Caco-2 (cell line): ENCODE results near the gene FREM3. TPM values are rescaled to one million over a fixed set of nuclear protein-coding genes. Genes with fewer than 3 reads are reported as not detected.

Source experiments
- BruUV-seq: library from RNA; stranded (reverse); fragments of 400-500 nt; replicated peaks from 2 replicates; lab custom pipeline; 2021; lab: Mats Ljungman, UMichigan
- CTCF ChIA-PET: fragments of 300-600 bp; sonication (Branson Sonifier 250); formaldehyde crosslinking; loops from one replicate; lab custom pipeline; 2022; ENCODE audit warnings: antibody characterized with exemption; lab: Charles Lee
- POLR2A ChIA-PET: fragments of 300-600 bp; sonication (Branson Sonifier 250); formaldehyde crosslinking; loops from one replicate; lab custom pipeline; 2022; ENCODE audit warnings: antibody characterized with exemption; lab: Charles Lee
- DNase-seq, 2 experiments: peaks; one replicate each; pipeline versions ENCODE4 v3.0.0 to v3.0.0-alpha.2; 2020 to 2022
- H3K27me3 ChIP-seq: replicated peaks from 2 replicates; pipeline ENCODE4 v1.6.0; 2011; ENCODE audit warnings: low read length; ENCODE audit not compliant: control insufficient read depth, insufficient read depth
- H3K36me3 ChIP-seq: 2 replicates; pipeline ENCODE4 v1.5.1; 2011; ENCODE audit warnings: low read length; ENCODE audit not compliant: control insufficient read depth, insufficient read depth
- H3K4me1 ChIP-seq: fragments of 250-450 bp; sonication (Bioruptor Pico); 2 replicates; pipeline ENCODE4 v1.5.1; 2020; ENCODE audit warnings: mild to moderate bottlenecking
- H3K4me3 ChIP-seq: 2 replicates; pipeline ENCODE4 v1.5.1; 2011; ENCODE audit warnings: low read depth, mild to moderate bottlenecking, control low read depth, low read length
- H3K9me3 ChIP-seq: fragments of 250-450 bp; sonication (Bioruptor Pico); 2 replicates; pipeline ENCODE4 v1.5.1; 2020; ENCODE audit warnings: mild to moderate bottlenecking, moderate library complexity
- H3K27ac Mint-ChIP-seq: one replicate; pipeline ENCODE4 v1.8.0; 2022; ENCODE audit warnings: mixed read lengths; ENCODE audit not compliant: unreplicated experiment
- H3K27me3 Mint-ChIP-seq: one replicate; pipeline ENCODE4 v1.8.0; 2022; ENCODE audit warnings: mixed read lengths; ENCODE audit not compliant: insufficient read depth, unreplicated experiment
- H3K36me3 Mint-ChIP-seq: one replicate; pipeline ENCODE4 v1.8.0; 2022; ENCODE audit warnings: mild to moderate bottlenecking, mixed read lengths; ENCODE audit not compliant: insufficient read depth, unreplicated experiment
- H3K4me1 Mint-ChIP-seq: one replicate; pipeline ENCODE4 v1.8.0; 2022; ENCODE audit warnings: low read depth, mixed read lengths; ENCODE audit not compliant: unreplicated experiment
- H3K4me3 Mint-ChIP-seq: one replicate; pipeline ENCODE4 v1.8.0; 2022; ENCODE audit warnings: mild to moderate bottlenecking, moderate library complexity, mixed read lengths; ENCODE audit not compliant: unreplicated experiment
- H3K9me3 Mint-ChIP-seq: one replicate; pipeline ENCODE4 v1.8.0; 2022; ENCODE audit warnings: mixed read lengths; ENCODE audit not compliant: unreplicated experiment
- intact Hi-C: fragments of 100-400 bp; cut with micrococcal nuclease; formaldehyde crosslinking; loops from one replicate; pipeline ENCODE4 v1.10.0; 2022; ENCODE audit not compliant: unreplicated experiment
- total RNA-seq: library from RNA; stranded (reverse); gene quantifications from 2 replicates; pipeline ENCODE4 v1.2.3, GENCODE V29; 2022
- TF ChIP-seq, protein P1 (sequence below), 2 experiments: fragments of 200-600 bp in 1 of 2; IDR thresholded peaks; 1 replicate in 1 of 2; 2 replicates in 1 of 2; pipeline versions ENCODE4 v1.5.1 to v1.8.0; 2011 to 2022; ENCODE audit warnings: antibody characterized with exemption in 1 of 2, control low read depth in 1 of 2, inconsistent platforms in 1 of 2, low read depth in 1 of 2, low read length in 1 of 2, mild to moderate bottlenecking in 1 of 2, moderate library complexity in 1 of 2; ENCODE audit not compliant: insufficient read depth in 1 of 2, severe bottlenecking in 1 of 2, unreplicated experiment in 1 of 2

The FREM3 gene
- total RNA-seq, 1 experiment from 2014 or later, result not detected

GRCh38 chr4:143667461-143667860, 33.0 kb downstream of the FREM3 start:
- DNase-seq, result no peak
- ChIA-PET POLR2A (no interaction called here), CTCF (no interaction called here)
- Mint-ChIP-seq H3K9me3 (peaks cover 13% of the 10 kb centered on the region), H3K4me3 (no peak overlapping the region), H3K27me3 (peaks cover under 1% of the 10 kb centered on the region), H3K36me3 (no peaks in the 10 kb centered on the region), H3K4me1 (no peaks in the 10 kb centered on the region), H3K27ac (no peak overlapping the region)
- Histone ChIP-seq H3K36me3 (no peaks in the 10 kb centered on the region), H3K9me3 (no peaks in the 10 kb centered on the region), H3K4me1 (no peaks in the 10 kb centered on the region), H3K27me3 (no peaks in the 10 kb centered on the region), H3K4me3 (no peak overlapping the region)
- intact Hi-C loops, result no loop called here
- TF ChIP-seq, protein P1, sequence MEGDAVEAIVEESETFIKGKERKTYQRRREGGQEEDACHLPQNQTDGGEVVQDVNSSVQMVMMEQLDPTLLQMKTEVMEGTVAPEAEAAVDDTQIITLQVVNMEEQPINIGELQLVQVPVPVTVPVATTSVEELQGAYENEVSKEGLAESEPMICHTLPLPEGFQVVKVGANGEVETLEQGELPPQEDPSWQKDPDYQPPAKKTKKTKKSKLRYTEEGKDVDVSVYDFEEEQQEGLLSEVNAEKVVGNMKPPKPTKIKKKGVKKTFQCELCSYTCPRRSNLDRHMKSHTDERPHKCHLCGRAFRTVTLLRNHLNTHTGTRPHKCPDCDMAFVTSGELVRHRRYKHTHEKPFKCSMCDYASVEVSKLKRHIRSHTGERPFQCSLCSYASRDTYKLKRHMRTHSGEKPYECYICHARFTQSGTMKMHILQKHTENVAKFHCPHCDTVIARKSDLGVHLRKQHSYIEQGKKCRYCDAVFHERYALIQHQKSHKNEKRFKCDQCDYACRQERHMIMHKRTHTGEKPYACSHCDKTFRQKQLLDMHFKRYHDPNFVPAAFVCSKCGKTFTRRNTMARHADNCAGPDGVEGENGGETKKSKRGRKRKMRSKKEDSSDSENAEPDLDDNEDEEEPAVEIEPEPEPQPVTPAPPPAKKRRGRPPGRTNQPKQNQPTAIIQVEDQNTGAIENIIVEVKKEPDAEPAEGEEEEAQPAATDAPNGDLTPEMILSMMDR (IDR thresholded peaks at IDR 0.05; ENCODE audit: insufficient read depth in 1 of 2, low read depth in 1 of 2, low read length in 1 of 2, severe bottlenecking in 1 of 2, unreplicated experiment in 1 of 2), result no peak
- no TSS peak for BruUV-seq

GRCh38 chr4:143658336-143658735, 42.1 kb downstream of the FREM3 start:
- CTCF ChIA-PET, result no interaction called here
- no peak for DNase-seq
- no peaks in the 10 kb centered on the region for H3K4me1 Mint-ChIP-seq
- Histone ChIP-seq H3K27me3 (no peaks in the 10 kb centered on the region), H3K9me3 (no peaks in the 10 kb centered on the region), H3K36me3 (no peaks in the 10 kb centered on the region), H3K4me3 (no peak overlapping the region), H3K4me1 (no peaks in the 10 kb centered on the region)
- H3K27me3 Mint-ChIP-seq, result peaks cover 2% of the 10 kb centered on the region
- H3K36me3 Mint-ChIP-seq, result no peaks in the 10 kb centered on the region
- BruUV-seq, result no TSS peak
- no peak overlapping the region for H3K4me3 Mint-ChIP-seq
- POLR2A ChIA-PET, result no interaction called here
- H3K27ac Mint-ChIP-seq, result no peak overlapping the region
- peaks cover 4% of the 10 kb centered on the region for H3K9me3 Mint-ChIP-seq
- intact Hi-C loops, result no loop called here
- TF ChIP-seq, protein P1 (IDR thresholded peaks at IDR 0.05; ENCODE audit: insufficient read depth in 1 of 2, low read depth in 1 of 2, low read length in 1 of 2, severe bottlenecking in 1 of 2, unreplicated experiment in 1 of 2), result no peak

GRCh38 chr4:143654571-143654970, 45.9 kb downstream of the FREM3 start:
- H3K36me3 ChIP-seq, result no peaks in the 10 kb centered on the region
- Mint-ChIP-seq H3K27ac (no peak overlapping the region), H3K4me3 (no peak overlapping the region), H3K9me3 (peaks cover under 1% of the 10 kb centered on the region), H3K36me3 (no peaks in the 10 kb centered on the region), H3K4me1 (no peaks in the 10 kb centered on the region), H3K27me3 (no peaks in the 10 kb centered on the region)
- BruUV-seq, result no TSS peak
- CTCF ChIA-PET, result no interaction called here
- intact Hi-C loops, result no loop called here
- TF ChIP-seq, protein P1 (IDR thresholded peaks at IDR 0.05; ENCODE audit: insufficient read depth in 1 of 2, low read depth in 1 of 2, low read length in 1 of 2, severe bottlenecking in 1 of 2, unreplicated experiment in 1 of 2), result no peak
- no peak overlapping the region for H3K4me3 ChIP-seq
- no peaks in the 10 kb centered on the region for H3K4me1 ChIP-seq
- no peaks in the 10 kb centered on the region for H3K27me3 ChIP-seq
- POLR2A ChIA-PET, result no interaction called here
- DNase-seq, result no peak
- no peaks in the 10 kb centered on the region for H3K9me3 ChIP-seq
